Mesothelial cell of epicardium (in vitro differentiated cells): Measurements from ENCODE around the gene CDKN2AIP. TPM values are rescaled to one million over a fixed set of nuclear protein-coding genes. Genes with fewer than 3 reads are reported as not detected.
"Not testable (repeated sequence)": the region's sequence is repeated elsewhere in the genome, so short reads cannot be mapped to it uniquely, and the experiment has no call there.

ENCODE experiments used
- DNase-seq, 2 experiments: peaks; one replicate each; pipeline ENCODE4 v3.0.0; 2021; ENCODE audit warnings: low spot score in 2 of 2; ENCODE audit not compliant: unreplicated experiment in 2 of 2
- H3K27ac Mint-ChIP-seq: 2 replicates; pipeline ENCODE4 v1.8.0; 2021; ENCODE audit warnings: mixed read lengths
- H3K27me3 Mint-ChIP-seq: 2 replicates; pipeline ENCODE4 v1.8.0; 2021; ENCODE audit warnings: low read depth, mixed read lengths
- H3K36me3 Mint-ChIP-seq: 2 replicates; pipeline ENCODE4 v1.8.0; 2021; ENCODE audit warnings: mixed read lengths
- H3K4me1 Mint-ChIP-seq: 2 replicates; pipeline ENCODE4 v1.8.0; 2021; ENCODE audit warnings: mixed read lengths
- H3K4me3 Mint-ChIP-seq: 2 replicates; pipeline ENCODE4 v1.8.0; 2021; ENCODE audit warnings: mild to moderate bottlenecking, moderate library complexity, mixed read lengths
- H3K9me3 Mint-ChIP-seq: 2 replicates; pipeline ENCODE4 v1.8.0; 2021; ENCODE audit warnings: mixed read lengths
- CTCF ChIP-seq: fragments of 200-600 bp; sonication (generic); IDR thresholded peaks from one replicate; pipeline ENCODE4 v1.5.0; 2021; ENCODE audit warnings: antibody characterized with exemption; ENCODE audit not compliant: unreplicated experiment
- total RNA-seq: library from RNA; stranded (reverse); gene quantifications from 3 replicates; pipeline ENCODE4 v1.2.1, GENCODE V29; 2021

CDKN2AIP gene
- total RNA-seq, 1 donor from 2014 or later: 42.3 TPM

GRCh38 chr4:183455431-183456195 is 11.2 kb downstream of the CDKN2AIP start:
- Mint-ChIP-seq H3K27ac (no peak overlapping the region), H3K4me3 (no peak overlapping the region), H3K36me3 (peaks cover 17% of the 10 kb centered on the region), H3K9me3 (no peaks in the 10 kb centered on the region), H3K4me1 (no peaks in the 10 kb centered on the region), H3K27me3 (no peaks in the 10 kb centered on the region)
- no peak for DNase-seq
- no peak for TF ChIP-seq CTCF

GRCh38 chr4:183458005-183458404 is 13.6 kb downstream of the CDKN2AIP start:
- Mint-ChIP-seq H3K27me3 (no peaks in the 10 kb centered on the region), H3K27ac (no peak overlapping the region), H3K4me1 (no peaks in the 10 kb centered on the region), H3K36me3 (peaks cover 9% of the 10 kb centered on the region), H3K9me3 (no peaks in the 10 kb centered on the region), H3K4me3 (no peak overlapping the region)
- TF ChIP-seq CTCF: no peak
- no peak for DNase-seq

GRCh38 chr4:183463903-183464619 is 19.6 kb downstream of the CDKN2AIP start:
- peaks cover 12% of the 10 kb centered on the region for H3K36me3 Mint-ChIP-seq
- DNase-seq, H3K27me3 Mint-ChIP-seq, H3K9me3 Mint-ChIP-seq, H3K27ac Mint-ChIP-seq, H3K4me3 Mint-ChIP-seq, H3K4me1 Mint-ChIP-seq: not testable (repeated sequence)

- not testable (repeated sequence) for DNase-seq, H3K27ac Mint-ChIP-seq, H3K4me3 Mint-ChIP-seq, H3K4me1 Mint-ChIP-seq, H3K27me3 Mint-ChIP-seq
- H3K9me3 Mint-ChIP-seq: peaks cover 14% of the 10 kb centered on the region
- H3K36me3 Mint-ChIP-seq: peaks cover 20% of the 10 kb centered on the region
Observed at GRCh38 chr4:183465879-183466278, 21.4 kb downstream of the CDKN2AIP start.

GRCh38 chr4:183467246-183467645 is 22.8 kb downstream of the CDKN2AIP start:
- H3K27ac Mint-ChIP-seq: no peak overlapping the region

More at GRCh38 chr4:183467246-183467645, 22.8 kb downstream of the CDKN2AIP start:
- no peaks in the 10 kb centered on the region for H3K27me3 Mint-ChIP-seq
- no peak overlapping the region for H3K4me3 Mint-ChIP-seq
- peaks cover 14% of the 10 kb centered on the region for H3K9me3 Mint-ChIP-seq
- TF ChIP-seq CTCF: no peak
- H3K4me1 Mint-ChIP-seq: peaks cover 11% of the 10 kb centered on the region
- H3K36me3 Mint-ChIP-seq: peaks cover 20% of the 10 kb centered on the region
- no peak for DNase-seq
